ENCODE results near the gene RDH16. TPM values are rescaled to one million over a fixed set of nuclear protein-coding genes. Genes with fewer than 3 reads are reported as not detected.

RDH16 gene
- total and polyA plus RNA-seq, 2 experiments from 2014 or later: 0.52 to 0.66 TPM

DNA sequence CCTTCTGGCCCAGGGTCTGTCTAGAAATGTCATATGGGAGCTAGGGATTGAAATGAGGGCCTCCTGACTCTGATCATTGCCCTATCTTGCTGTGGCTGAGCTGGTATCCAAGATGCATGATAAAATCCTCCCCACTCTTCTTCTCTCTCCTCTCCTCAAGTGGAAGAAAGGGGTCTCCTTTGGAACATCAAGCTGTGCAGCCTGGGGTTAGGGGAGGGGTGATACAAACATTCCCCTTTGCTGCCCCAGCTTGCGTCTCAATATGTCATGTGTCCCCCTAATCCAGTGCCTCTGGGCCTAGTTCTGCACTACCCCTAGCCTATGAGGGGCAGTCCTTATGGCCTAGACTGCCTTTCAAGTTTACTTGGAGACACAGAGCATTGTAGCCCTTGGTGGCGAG is 8.5 kb downstream of the RDH16 start (continued):
- TF ChIP-seq EZH2phosphoT487 (IDR thresholded peaks at IDR 0.05; ENCODE audit: unreplicated experiment): no peak

DNA sequence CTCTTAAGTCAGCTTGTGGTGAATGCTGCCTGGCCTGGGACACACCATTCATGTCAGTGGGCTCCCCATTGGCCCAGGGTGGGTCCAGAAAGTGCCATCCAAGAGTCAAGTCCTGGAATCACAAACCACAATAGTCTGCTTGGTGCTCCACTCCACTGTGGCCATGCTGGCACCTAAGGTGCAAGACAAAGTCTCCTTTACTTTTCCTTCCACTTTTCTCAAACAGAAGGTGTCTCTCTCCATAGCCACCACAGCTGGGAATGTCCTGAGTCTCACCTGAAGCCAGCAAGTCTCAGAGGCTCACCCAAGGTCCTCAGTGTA is 9.0 kb downstream of the RDH16 start:
- no peaks in the 10 kb centered on the region for H3F3A ChIP-seq (replicated peaks; ENCODE audit: low read depth)
- H3K27ac Mint-ChIP-seq: no peak overlapping the region

More for the DNA sequence above, 9.0 kb downstream of the RDH16 start:
- no peak for ATAC-seq
- no peak overlapping the region for H3K27ac ChIP-seq (ENCODE audit: low read depth)
- Mint-ChIP-seq H3K4me3 (no peak overlapping the region), H3K4me1 (no peaks in the 10 kb centered on the region), H3K9me3 (peaks cover 22% of the 10 kb centered on the region), H3K36me3 (ENCODE audit: low read depth) (no peaks in the 10 kb centered on the region), H3K27me3 (ENCODE audit: insufficient read depth, low read depth, poor library complexity) (peaks cover 5% of the 10 kb centered on the region)
- H3K36me3 ChIP-seq (ENCODE audit: insufficient read depth): no peaks in the 10 kb centered on the region
- peaks cover 4% of the 10 kb centered on the region; the same call in 1 of the 2 replicates for H3K9me2 ChIP-seq (ENCODE audit: insufficient read depth)
- DNase-seq (ENCODE audit: low spot score): no peak
- H3K79me2 ChIP-seq (replicated peaks; ENCODE audit: insufficient read depth): no peaks in the 10 kb centered on the region
- H3K4me3 ChIP-seq: no peak overlapping the region
- H4K20me1 ChIP-seq (replicated peaks; ENCODE audit: insufficient read depth): no peaks in the 10 kb centered on the region
- no peak overlapping the region for H2AFZ ChIP-seq
- no peaks in the 10 kb centered on the region for H3K27me3 ChIP-seq (ENCODE audit: insufficient read depth)
- no peak overlapping the region for H3K4me2 ChIP-seq
- no peaks in the 10 kb centered on the region for H3K4me1 ChIP-seq (ENCODE audit: insufficient read depth)
- TF ChIP-seq EZH2phosphoT487 (IDR thresholded peaks at IDR 0.05; ENCODE audit: unreplicated experiment): no peak
- no peak for TF ChIP-seq ZNF331 (CRISPR knock-in tag; IDR thresholded peaks at IDR 0.05; ENCODE audit: low read depth)
- no peak for TF ChIP-seq ZNF114 (CRISPR knock-in tag; IDR thresholded peaks at IDR 0.05)
- TF ChIP-seq, protein P1, sequence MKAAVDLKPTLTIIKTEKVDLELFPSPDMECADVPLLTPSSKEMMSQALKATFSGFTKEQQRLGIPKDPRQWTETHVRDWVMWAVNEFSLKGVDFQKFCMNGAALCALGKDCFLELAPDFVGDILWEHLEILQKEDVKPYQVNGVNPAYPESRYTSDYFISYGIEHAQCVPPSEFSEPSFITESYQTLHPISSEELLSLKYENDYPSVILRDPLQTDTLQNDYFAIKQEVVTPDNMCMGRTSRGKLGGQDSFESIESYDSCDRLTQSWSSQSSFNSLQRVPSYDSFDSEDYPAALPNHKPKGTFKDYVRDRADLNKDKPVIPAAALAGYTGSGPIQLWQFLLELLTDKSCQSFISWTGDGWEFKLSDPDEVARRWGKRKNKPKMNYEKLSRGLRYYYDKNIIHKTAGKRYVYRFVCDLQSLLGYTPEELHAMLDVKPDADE (IDR thresholded peaks at IDR 0.05): no peak
- TF ChIP-seq EZH2 (IDR thresholded peaks at IDR 0.05; ENCODE audit: low read depth, unreplicated experiment): no peak
- no peak for TF ChIP-seq CREB1 (CRISPR knock-in tag; IDR thresholded peaks at IDR 0.05; ENCODE audit: low read depth)
- TF ChIP-seq, protein P2, sequence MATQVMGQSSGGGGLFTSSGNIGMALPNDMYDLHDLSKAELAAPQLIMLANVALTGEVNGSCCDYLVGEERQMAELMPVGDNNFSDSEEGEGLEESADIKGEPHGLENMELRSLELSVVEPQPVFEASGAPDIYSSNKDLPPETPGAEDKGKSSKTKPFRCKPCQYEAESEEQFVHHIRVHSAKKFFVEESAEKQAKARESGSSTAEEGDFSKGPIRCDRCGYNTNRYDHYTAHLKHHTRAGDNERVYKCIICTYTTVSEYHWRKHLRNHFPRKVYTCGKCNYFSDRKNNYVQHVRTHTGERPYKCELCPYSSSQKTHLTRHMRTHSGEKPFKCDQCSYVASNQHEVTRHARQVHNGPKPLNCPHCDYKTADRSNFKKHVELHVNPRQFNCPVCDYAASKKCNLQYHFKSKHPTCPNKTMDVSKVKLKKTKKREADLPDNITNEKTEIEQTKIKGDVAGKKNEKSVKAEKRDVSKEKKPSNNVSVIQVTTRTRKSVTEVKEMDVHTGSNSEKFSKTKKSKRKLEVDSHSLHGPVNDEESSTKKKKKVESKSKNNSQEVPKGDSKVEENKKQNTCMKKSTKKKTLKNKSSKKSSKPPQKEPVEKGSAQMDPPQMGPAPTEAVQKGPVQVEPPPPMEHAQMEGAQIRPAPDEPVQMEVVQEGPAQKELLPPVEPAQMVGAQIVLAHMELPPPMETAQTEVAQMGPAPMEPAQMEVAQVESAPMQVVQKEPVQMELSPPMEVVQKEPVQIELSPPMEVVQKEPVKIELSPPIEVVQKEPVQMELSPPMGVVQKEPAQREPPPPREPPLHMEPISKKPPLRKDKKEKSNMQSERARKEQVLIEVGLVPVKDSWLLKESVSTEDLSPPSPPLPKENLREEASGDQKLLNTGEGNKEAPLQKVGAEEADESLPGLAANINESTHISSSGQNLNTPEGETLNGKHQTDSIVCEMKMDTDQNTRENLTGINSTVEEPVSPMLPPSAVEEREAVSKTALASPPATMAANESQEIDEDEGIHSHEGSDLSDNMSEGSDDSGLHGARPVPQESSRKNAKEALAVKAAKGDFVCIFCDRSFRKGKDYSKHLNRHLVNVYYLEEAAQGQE (IDR thresholded peaks at IDR 0.05; ENCODE audit: unreplicated experiment): no peak
- no peak for TF ChIP-seq NANOG (IDR thresholded peaks at IDR 0.05; ENCODE audit: borderline replicate concordance)
- TF ChIP-seq, protein P3, sequence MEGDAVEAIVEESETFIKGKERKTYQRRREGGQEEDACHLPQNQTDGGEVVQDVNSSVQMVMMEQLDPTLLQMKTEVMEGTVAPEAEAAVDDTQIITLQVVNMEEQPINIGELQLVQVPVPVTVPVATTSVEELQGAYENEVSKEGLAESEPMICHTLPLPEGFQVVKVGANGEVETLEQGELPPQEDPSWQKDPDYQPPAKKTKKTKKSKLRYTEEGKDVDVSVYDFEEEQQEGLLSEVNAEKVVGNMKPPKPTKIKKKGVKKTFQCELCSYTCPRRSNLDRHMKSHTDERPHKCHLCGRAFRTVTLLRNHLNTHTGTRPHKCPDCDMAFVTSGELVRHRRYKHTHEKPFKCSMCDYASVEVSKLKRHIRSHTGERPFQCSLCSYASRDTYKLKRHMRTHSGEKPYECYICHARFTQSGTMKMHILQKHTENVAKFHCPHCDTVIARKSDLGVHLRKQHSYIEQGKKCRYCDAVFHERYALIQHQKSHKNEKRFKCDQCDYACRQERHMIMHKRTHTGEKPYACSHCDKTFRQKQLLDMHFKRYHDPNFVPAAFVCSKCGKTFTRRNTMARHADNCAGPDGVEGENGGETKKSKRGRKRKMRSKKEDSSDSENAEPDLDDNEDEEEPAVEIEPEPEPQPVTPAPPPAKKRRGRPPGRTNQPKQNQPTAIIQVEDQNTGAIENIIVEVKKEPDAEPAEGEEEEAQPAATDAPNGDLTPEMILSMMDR (conservative IDR thresholded peaks at IDR 0.05; ENCODE audit: low read depth in 2 of 2): no peak
- TF ChIP-seq, protein P4, sequence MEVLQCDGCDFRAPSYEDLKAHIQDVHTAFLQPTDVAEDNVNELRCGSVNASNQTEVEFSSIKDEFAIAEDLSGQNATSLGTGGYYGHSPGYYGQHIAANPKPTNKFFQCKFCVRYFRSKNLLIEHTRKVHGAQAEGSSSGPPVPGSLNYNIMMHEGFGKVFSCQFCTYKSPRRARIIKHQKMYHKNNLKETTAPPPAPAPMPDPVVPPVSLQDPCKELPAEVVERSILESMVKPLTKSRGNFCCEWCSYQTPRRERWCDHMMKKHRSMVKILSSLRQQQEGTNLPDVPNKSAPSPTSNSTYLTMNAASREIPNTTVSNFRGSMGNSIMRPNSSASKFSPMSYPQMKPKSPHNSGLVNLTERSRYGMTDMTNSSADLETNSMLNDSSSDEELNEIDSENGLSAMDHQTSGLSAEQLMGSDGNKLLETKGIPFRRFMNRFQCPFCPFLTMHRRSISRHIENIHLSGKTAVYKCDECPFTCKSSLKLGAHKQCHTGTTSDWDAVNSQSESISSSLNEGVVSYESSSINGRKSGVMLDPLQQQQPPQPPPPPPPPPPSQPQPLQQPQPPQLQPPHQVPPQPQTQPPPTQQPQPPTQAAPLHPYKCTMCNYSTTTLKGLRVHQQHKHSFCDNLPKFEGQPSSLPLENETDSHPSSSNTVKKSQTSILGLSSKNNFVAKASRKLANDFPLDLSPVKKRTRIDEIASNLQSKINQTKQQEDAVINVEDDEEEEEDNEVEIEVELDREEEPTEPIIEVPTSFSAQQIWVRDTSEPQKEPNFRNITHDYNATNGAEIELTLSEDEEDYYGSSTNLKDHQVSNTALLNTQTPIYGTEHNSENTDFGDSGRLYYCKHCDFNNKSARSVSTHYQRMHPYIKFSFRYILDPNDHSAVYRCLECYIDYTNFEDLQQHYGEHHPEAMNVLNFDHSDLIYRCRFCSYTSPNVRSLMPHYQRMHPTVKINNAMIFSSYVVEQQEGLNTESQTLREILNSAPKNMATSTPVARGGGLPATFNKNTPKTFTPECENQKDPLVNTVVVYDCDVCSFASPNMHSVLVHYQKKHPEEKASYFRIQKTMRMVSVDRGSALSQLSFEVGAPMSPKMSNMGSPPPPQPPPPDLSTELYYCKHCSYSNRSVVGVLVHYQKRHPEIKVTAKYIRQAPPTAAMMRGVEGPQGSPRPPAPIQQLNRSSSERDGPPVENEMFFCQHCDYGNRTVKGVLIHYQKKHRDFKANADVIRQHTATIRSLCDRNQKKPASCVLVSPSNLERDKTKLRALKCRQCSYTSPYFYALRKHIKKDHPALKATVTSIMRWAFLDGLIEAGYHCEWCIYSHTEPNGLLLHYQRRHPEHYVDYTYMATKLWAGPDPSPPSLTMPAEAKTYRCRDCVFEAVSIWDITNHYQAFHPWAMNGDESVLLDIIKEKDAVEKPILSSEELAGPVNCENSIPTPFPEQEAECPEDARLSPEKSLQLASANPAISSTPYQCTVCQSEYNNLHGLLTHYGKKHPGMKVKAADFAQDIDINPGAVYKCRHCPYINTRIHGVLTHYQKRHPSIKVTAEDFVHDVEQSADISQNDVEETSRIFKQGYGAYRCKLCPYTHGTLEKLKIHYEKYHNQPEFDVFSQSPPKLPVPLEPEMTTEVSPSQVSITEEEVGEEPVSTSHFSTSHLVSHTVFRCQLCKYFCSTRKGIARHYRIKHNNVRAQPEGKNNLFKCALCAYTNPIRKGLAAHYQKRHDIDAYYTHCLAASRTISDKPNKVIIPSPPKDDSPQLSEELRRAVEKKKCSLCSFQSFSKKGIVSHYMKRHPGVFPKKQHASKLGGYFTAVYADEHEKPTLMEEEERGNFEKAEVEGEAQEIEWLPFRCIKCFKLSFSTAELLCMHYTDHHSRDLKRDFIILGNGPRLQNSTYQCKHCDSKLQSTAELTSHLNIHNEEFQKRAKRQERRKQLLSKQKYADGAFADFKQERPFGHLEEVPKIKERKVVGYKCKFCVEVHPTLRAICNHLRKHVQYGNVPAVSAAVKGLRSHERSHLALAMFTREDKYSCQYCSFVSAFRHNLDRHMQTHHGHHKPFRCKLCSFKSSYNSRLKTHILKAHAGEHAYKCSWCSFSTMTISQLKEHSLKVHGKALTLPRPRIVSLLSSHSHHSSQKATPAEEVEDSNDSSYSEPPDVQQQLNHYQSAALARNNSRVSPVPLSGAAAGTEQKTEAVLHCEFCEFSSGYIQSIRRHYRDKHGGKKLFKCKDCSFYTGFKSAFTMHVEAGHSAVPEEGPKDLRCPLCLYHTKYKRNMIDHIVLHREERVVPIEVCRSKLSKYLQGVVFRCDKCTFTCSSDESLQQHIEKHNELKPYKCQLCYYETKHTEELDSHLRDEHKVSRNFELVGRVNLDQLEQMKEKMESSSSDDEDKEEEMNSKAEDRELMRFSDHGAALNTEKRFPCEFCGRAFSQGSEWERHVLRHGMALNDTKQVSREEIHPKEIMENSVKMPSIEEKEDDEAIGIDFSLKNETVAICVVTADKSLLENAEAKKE (CRISPR knock-in tag; IDR thresholded peaks at IDR 0.05): no peak
- no peak for TF ChIP-seq POLR2AphosphoS5 (IDR thresholded peaks at IDR 0.05; ENCODE audit: low read depth)
- no peak for TF ChIP-seq JUNB (IDR thresholded peaks at IDR 0.05; ENCODE audit: unreplicated experiment)

All from GM23338 (cell line).